ENCODE measurements around the gene ZBTB32.

The ZBTB32 gene

GRCh38 chr19:35702223-35703012, 1.9 kb upstream of the ZBTB32 start:
- peak; percentile 97 for DNase-seq

DNA sequence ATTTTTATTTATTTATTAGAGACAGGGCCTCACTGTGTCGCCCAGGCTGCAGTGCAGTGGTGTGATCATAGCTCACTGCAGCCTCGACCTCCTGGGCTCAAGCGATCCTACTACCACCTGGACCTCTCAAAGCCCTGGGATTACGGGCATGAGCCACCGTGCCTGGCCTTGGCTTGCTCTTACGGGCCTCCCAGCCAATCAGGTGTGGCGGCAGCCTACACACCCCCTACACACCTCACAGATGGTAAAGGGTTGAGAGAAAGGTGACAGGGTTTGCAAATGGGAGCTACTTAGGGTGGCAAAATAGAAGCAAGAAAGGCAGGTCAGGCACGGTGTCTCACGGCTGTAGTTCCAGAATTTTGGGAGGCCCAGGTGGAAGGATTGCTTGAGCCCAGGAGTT, 1.0 kb upstream of the ZBTB32 start:
- DNase-seq, result no peak

- no peak for DNase-seq
Measured at GRCh38 chr19:35708391-35708790, 4.0 kb downstream of the ZBTB32 start.

DNA sequence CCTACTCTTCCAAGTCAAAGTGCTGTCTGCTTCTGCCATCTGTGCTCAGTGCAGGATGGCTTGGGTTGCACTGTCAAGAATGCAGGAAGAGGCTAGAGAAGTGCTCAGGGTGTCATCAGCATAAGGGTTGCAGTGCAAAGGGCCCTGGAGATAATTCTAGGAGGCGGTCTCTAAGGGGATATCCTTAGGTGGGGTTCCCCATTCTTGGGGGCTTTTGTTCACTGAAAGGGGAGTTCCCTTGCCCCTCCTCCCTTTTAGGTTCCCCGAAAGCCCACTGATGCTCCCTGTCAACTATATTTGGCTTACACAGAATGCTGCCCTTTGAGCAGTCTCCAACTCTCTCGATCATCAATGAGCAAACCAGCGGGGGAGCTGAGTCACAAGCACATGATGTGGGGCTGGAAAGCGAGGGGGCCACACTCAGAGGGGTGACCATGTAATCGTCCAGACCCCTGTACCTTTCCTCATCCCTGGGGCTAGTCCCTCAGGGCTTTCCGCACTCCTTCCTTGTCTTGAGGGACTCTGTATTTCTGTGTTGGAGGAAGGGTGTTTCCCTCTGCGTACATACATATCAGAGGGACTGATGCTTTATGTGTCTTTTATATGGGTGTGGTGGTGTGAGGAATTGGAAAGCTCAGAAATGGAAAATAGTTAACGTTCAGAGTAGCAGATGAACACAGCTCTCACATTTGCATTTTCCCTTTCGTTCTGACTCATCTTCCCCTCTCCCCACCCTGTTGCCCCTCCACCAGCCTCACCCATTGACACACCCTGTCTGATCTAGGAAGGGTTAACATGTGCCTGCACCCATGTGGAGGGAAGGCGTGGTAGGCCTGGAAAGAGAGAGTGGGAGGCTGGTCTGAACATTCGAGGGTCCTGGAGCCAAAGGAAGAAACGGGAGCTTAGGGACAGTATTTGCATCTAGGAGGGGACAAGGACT, 6.7 kb downstream of the ZBTB32 start:
- DNase-seq, result peak; percentile 39

DNA sequence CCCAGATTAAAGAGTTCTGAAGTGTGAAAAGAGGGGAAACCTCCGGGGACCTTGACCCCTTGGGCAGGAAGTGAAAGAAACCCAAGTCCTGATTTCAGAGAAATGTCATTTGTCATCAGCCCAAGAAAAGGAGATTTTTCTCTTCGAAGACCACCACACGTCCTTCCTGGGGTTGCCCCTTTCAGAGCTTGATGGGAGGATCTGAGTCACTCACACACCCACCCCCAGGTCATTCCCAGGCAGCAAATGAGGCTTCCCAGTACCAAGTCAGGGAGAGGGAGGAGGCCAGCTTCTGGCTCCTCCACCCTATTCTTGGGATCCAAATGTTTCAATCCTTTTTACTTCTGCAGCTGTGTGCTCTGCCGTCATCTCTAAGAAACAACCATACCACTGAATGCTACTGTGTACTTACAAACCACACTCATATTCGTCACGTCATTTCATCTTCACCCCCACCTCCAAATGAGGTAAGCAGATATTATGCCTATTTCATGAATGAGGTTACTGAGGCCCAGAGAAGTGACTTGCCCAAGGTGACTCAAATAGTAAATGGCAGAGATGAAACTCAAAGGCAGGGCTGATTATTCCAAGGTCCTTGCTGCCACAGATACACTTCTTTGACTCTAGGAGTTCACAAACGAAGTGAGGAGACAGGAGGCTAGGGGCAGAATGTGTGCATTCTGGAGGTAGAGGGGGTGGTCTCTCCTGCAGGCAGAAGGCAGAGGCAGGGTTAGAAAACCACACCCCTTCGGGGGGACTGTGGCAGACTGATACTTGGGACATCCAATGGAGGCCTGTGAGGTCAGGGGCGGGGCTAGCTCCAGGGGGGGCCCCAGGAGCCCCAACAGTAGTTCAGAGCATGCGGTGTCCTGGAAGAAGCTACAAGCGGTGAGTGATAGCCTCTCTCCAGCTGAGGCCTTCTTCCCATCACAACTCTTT, 8.5 kb downstream of the ZBTB32 start:
- DNase-seq, result peak; percentile 58

DNA sequence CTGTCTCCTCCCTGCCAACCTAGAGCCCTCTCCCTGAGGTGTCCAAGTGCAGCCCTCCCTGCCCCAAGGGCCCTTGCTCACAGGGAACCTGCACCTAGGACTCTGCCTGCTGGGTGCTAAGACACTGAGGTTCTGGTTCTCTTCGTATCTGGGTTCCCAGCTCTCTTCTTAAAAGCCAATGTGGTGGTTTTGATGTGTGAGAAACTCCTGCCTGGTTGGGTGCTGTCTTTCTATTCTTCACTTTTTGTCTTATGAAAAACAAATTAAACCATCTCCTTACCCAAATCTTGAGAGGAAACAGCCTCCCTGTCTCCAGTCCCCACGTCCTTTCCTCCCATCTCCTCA, 9.1 kb downstream of the ZBTB32 start:
- no peak for DNase-seq

- DNase-seq, result no peak
Measured at GRCh38 chr19:35713904-35714495, 9.6 kb downstream of the ZBTB32 start.

DNA sequence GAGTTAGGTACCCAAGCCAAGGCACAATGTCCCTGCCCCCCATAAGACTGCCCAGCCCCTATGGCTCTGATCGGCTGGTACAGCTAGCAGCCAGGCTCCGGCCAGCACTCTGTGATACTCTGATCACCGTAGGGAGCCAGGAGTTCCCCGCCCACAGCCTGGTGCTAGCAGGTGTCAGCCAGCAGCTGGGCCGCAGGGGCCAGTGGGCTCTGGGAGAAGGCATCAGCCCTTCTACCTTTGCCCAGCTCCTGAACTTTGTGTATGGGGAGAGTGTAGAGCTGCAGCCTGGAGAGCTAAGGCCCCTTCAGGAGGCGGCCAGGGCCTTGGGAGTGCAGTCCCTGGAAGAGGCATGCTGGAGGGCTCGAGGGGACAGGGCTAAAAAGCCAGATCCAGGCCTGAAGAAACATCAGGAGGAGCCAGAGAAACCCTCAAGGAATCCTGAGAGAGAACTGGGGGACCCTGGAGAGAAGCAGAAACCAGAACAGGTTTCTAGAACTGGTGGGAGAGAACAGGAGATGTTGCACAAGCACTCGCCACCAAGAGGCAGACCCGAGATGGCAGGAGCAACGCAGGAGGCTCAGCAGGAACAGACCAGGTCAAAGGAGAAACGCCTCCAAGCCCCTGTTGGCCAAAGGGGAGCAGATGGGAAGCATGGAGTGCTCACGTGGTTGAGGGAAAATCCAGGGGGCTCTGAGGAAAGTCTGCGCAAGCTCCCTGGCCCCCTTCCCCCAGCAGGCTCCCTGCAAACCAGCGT, 10.4 kb downstream of the ZBTB32 start:
- DNase-seq, result no peak

DNA sequence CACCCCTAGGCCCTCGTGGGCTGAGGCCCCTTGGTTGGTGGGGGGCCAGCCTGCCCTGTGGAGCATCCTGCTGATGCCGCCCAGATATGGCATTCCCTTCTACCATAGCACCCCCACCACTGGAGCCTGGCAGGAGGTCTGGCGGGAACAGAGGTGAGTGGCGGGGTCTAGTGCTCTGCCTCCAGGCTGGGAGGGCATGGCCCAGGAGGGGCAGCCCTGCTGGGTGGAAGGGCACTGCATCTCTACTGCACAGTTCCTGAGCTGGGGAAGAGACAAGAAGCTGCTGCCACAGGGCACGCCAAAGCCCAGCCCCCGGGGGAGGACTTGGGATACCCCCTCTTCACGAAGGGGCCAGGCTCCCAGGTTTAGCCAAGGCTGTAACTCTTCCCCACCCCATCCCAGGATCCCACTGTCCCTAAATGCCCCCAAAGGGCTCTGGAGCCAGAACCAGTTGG, 11.0 kb downstream of the ZBTB32 start:
- DNase-seq, result no peak

- peak; percentile 19 for DNase-seq
Measured at GRCh38 chr19:35715981-35716800, 11.8 kb downstream of the ZBTB32 start.

- peak; percentile 98 for DNase-seq
Measured at GRCh38 chr19:35716801-35717664, 12.7 kb downstream of the ZBTB32 start.

GRCh38 chr19:35717665-35718344, 13.4 kb downstream of the ZBTB32 start, which contains the start of gene KMT2B:
KMT2B (plus strand) TSS chr19:35718003; CDS start chr19:35718019, 16 bp downstream.
- no peak for DNase-seq

GRCh38 chr19:35718345-35719041, 14.1 kb downstream of the ZBTB32 start:
- DNase-seq, result peak; percentile 40

DNA sequence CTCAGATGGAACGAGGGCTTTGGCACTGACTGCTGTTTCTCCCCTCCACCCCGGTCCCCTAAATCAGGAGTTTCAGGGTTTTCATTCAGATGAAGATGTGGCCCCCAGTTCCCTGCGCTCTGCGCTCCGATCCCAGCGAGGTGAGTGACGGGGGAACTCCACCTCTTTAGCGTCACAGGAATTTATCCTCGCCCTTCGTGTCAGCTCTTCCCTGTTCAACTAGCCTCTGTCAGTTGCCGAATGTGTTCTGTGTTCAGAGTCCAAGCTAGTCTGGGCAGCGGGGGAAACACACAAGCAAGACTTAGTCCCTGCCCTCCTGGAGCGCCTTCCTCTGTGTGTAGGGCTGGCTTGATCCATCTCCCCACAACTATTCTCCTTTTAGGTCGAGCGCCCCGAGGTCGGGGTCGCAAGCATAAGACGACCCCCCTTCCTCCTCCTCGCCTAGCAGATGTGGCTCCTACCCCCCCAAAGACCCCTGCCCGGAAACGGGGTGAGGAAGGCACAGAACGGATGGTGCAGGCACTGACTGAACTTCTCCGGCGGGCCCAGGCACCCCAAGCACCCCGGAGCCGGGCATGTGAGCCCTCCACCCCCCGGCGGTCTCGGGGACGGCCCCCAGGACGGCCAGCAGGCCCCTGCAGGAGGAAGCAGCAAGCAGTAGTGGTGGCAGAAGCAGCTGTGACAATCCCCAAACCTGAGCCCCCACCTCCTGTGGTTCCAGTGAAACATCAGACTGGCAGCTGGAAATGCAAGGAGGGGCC, 15.2 kb downstream of the ZBTB32 start:
- DNase-seq, result no peak

DNA sequence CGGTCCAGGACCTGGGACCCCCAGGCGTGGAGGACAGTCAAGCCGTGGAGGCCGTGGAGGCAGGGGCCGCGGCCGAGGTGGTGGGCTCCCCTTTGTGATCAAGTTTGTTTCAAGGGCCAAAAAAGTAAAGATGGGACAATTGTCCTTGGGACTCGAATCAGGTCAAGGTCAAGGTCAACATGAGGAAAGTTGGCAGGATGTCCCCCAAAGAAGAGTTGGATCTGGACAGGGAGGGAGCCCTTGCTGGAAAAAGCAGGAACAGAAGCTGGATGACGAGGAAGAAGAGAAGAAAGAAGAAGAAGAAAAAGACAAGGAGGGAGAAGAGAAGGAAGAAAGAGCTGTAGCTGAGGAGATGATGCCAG, 15.8 kb downstream of the ZBTB32 start:
- DNase-seq, result no peak

DNA sequence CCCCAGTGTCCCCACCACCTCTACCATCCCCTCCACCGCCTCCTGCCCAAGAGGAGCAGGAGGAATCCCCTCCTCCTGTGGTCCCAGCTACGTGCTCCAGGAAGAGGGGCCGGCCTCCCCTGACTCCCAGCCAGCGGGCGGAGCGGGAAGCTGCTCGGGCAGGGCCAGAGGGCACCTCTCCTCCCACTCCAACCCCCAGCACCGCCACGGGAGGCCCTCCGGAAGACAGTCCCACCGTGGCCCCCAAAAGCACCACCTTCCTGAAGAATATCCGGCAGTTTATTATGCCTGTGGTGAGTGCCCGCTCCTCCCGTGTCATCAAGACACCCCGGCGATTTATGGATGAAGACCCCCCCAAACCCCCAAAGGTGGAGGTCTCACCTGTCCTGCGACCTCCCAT, 16.3 kb downstream of the ZBTB32 start:
- no peak for DNase-seq

DNA sequence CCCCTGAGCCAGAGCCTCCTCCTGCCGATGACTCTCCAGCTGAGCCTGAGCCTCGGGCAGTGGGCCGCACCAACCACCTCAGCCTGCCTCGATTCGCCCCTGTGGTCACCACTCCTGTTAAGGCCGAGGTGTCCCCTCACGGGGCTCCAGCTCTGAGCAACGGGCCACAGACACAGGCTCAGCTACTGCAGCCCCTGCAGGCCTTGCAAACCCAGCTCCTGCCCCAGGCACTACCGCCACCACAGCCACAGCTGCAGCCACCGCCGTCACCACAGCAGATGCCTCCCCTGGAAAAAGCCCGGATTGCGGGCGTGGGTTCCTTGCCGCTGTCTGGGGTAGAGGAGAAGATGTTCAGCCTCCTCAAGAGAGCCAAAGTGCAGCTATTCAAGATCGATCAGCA, 17.0 kb downstream of the ZBTB32 start:
- no peak for DNase-seq

DNA sequence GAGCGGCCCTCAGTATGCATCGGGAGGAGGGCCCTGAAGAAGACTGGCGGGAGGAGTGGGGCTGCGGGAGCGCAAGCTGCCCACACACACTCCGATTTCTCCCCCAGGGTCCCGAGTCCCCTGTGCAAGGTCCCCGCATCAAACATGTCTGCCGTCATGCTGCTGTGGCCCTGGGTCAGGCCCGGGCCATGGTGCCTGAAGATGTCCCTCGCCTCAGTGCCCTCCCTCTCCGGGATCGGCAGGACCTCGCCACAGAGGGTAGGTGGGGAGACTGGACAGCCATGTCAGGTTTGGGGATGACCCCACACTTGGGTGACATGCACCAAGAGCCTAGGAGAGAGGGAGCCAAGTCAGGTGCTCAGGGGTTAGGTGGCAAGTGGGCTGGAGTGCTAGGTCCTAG, 18.1 kb downstream of the ZBTB32 start:
- DNase-seq, result no peak

Measured in CD4-positive, alpha-beta T cell treated with Interleukin-17A for 1 hour (primary cell).